ENCODE data around the gene ZNF507. TPM values are rescaled to one million over a fixed set of nuclear protein-coding genes. Genes with fewer than 3 reads are reported as not detected.

ZNF507 gene
- 22.4 and 32.5 TPM in 2 replicates for total RNA-seq (ENCODE audit: low replicate concordance)
- long read RNA-seq, full-length matches to known transcripts: 8 of 12 reads
- long read RNA-seq, partial matches to known transcripts: 1 of 12 reads
- long read RNA-seq, other reads (novel, unspliced or antisense): 3 of 12 reads

GRCh38 chr19:32345261-32346207 lies at the start of gene ZNF507:
Gene ZNF507 (plus strand): TSS chr19:32345610. CDS start chr19:32352831, 7,221 bp downstream.
- no peak for TF ChIP-seq CTCF (conservative IDR thresholded peaks at IDR 0.05)
- Mint-ChIP-seq H3K36me3 (peaks cover 17% of the 10 kb centered on the region), H3K4me1 (ENCODE audit: unreplicated experiment) (peaks cover 15% of the 10 kb centered on the region), H3K27ac (peak within 1 kb of the TSS; percentile 89), H3K9me3 (no peaks in the 10 kb centered on the region), H3K4me3 (peak within 1 kb of the TSS; percentile 94), H3K27me3 (no peaks in the 10 kb centered on the region)
- peak; percentile 92 for DNase-seq (ENCODE audit: extremely low spot score, unreplicated experiment)

GRCh38 chr19:32296694-32297093 lies 48.7 kb upstream of the ZNF507 start:
- Mint-ChIP-seq H3K36me3 (no peaks in the 10 kb centered on the region), H3K27ac (no peak overlapping the region), H3K4me3 (no peak overlapping the region), H3K4me1 (ENCODE audit: unreplicated experiment) (no peaks in the 10 kb centered on the region), H3K27me3 (no peaks in the 10 kb centered on the region), H3K9me3 (no peaks in the 10 kb centered on the region)
- no peak for DNase-seq (ENCODE audit: extremely low spot score, unreplicated experiment)
- TF ChIP-seq CTCF (conservative IDR thresholded peaks at IDR 0.05): no peak

GRCh38 chr19:32302778-32303177 lies 42.6 kb upstream of the ZNF507 start:
- TF ChIP-seq CTCF (conservative IDR thresholded peaks at IDR 0.05): no peak
- Mint-ChIP-seq H3K4me1 (ENCODE audit: unreplicated experiment) (no peaks in the 10 kb centered on the region), H3K36me3 (no peaks in the 10 kb centered on the region), H3K27ac (no peak overlapping the region), H3K27me3 (peaks cover 5% of the 10 kb centered on the region), H3K9me3 (peaks cover 7% of the 10 kb centered on the region), H3K4me3 (no peak overlapping the region)
- DNase-seq (ENCODE audit: extremely low spot score, unreplicated experiment): no peak

- Mint-ChIP-seq H3K4me3 (no peak overlapping the region), H3K4me1 (ENCODE audit: unreplicated experiment) (no peaks in the 10 kb centered on the region), H3K27ac (no peak overlapping the region), H3K27me3 (peaks cover 5% of the 10 kb centered on the region), H3K36me3 (no peaks in the 10 kb centered on the region), H3K9me3 (peaks cover 7% of the 10 kb centered on the region)
- no peak for DNase-seq (ENCODE audit: extremely low spot score, unreplicated experiment)
- no peak for TF ChIP-seq CTCF (conservative IDR thresholded peaks at IDR 0.05)
Measured at GRCh38 chr19:32303193-32303592, 42.2 kb upstream of the ZNF507 start.

GRCh38 chr19:32307591-32307990 lies 37.8 kb upstream of the ZNF507 start:
- Mint-ChIP-seq H3K36me3 (no peaks in the 10 kb centered on the region), H3K27ac (no peak overlapping the region), H3K9me3 (peaks cover 7% of the 10 kb centered on the region), H3K27me3 (peaks cover 12% of the 10 kb centered on the region), H3K4me1 (ENCODE audit: unreplicated experiment) (no peaks in the 10 kb centered on the region), H3K4me3 (no peak overlapping the region)
- DNase-seq (ENCODE audit: extremely low spot score, unreplicated experiment): no peak
- TF ChIP-seq CTCF (conservative IDR thresholded peaks at IDR 0.05): no peak

All from type B pancreatic cell (in vitro differentiated cells).